ENCODE measurements around the gene CNTN1. TPM values are rescaled to one million over a fixed set of nuclear protein-coding genes. Genes with fewer than 3 reads are reported as not detected.
"Not testable (repeated sequence)": the region's sequence is repeated elsewhere in the genome, so short reads cannot be mapped to it uniquely, and the experiment has no call there.

The CNTN1 gene
- total RNA-seq, 1 donor, result 0.54 TPM

DNA sequence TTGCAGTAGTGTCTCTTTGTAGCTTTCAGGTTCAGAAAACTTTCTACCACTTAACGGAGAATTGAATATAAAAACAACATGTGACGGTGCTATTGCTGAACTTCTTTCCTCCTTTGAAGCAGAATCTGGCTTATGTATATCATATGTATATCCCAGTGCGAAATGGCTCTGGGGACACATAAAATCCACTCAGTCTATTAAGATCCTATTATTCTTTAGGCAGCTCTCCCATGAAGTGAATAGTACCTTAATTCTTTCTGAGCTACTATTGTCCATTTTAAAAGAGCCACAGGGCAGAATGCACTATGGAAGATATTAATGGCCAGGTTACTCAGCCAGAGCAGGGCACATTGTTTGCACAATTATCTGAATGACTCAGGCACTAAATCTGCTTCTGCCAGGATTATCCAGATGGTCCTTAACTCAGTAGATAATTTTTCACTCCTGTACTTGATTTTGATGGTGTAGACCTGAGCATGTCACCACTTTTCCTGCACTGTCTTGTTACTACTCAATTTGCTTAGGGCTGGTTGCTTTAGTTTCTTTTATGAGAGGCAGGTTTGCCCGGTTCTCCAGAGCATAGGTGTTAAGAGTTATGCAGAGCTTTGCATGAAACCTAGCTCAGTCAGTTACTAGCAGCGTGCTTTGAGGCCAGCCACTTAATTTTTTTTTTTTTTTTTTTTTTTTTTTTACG lies 5.5 kb downstream of the CNTN1 start:
- no peak for DNase-seq (ENCODE audit: low read depth in 2 of 3, low spot score in 2 of 3)

DNA sequence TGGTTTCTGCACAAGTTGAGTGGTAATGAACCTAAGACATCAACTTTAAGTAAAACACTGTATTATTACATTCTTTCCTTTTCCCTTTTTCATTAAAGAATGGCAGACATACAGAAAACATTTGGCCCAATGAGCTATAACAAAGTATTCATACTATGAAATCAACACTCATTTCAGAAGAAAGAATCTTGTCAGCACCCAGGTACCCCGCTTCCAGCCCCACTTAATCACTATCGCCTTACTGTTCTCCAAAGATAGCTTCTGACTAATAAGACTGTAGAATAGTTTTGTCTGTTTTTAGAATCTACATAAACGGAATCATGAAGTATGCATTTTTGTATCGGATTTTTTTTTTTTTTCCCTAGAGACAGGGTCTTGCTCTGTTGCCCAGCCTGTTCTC lies 9.5 kb downstream of the CNTN1 start:
- no peak for DNase-seq (ENCODE audit: low read depth in 2 of 3, low spot score in 2 of 3)

DNA sequence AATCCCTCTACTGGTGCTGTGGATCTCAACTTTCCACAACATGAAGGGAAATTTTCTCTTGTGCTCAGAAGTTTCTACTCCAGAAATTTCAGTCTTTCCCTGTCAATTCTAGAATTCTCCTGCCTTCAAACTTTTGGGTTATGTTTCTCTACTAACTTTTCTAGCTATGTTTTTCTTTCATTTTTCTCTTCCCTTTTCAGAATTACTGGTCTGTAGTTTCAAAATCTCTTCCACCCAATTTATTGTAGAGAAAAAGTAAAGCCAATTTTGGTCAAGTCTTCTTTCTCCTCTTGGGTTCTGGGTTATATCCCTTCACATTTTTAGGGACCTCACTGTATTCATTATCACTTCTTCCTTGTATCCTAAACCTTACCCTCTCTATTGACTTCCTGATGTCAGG lies 18.9 kb downstream of the CNTN1 start:
- no peak for DNase-seq (ENCODE audit: low read depth in 2 of 3, low spot score in 2 of 3)

DNA sequence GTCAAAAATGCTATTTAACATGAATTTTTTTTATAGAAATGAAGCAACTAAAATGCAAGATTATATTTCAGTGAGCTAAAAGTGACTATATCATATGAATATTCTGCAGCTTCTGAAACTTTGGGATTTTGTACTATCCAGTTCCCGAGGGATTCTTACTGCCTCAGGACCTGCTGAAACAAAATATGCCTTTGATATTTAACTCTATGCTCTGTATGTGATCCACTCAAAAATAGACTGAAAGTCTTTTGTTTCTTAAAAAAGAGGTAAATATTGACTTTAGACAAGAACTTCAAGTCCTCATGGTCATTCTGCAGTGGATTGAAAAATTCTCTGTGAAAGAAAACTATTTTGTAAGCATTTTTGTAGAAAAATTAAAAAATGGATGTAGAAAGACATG lies 22.4 kb downstream of the CNTN1 start:
- no peak for DNase-seq (ENCODE audit: low read depth in 2 of 3, low spot score in 2 of 3)

DNA sequence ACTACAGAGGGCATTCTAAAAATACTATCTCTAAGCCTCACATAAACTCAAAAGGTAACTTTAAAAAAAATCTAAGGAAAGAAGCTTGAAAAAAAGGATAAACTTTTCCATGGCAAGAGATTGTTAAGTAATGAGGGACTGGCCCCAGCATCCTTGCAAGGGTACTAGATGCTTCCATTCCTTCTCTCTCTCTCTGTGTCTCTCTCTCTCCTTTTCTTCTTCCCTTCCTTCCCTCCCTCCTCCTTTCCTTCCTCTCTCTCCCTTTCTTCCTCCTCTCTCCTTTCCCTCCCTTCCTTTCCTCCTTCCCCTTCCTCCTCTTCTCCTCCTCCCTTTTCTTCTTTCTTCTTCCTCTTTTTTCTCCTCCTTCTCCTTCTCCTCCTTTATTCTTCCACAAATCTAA lies 23.8 kb downstream of the CNTN1 start:
- DNase-seq (ENCODE audit: low read depth in 2 of 3, low spot score in 2 of 3), result no peak

DNA sequence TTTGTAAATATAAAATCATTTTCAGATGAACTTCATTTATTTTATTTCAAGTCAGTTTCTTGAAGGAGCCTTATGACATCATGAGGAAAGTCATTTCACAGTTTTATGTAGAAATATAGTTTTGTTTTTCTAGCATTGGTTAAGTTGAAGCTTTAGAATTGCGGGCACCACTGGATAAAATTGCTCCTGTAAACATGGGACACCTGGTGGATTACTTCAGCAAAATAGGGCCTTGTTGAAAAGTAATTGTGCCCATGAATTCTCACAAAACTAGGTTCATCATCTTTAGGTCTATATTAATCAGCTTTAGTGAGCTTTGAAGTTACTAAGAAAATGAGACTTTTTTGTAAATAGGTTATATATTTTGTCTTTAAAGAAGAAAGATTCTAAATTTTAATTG lies 25.3 kb downstream of the CNTN1 start:
- DNase-seq (ENCODE audit: low read depth in 2 of 3, low spot score in 2 of 3), result no peak

DNA sequence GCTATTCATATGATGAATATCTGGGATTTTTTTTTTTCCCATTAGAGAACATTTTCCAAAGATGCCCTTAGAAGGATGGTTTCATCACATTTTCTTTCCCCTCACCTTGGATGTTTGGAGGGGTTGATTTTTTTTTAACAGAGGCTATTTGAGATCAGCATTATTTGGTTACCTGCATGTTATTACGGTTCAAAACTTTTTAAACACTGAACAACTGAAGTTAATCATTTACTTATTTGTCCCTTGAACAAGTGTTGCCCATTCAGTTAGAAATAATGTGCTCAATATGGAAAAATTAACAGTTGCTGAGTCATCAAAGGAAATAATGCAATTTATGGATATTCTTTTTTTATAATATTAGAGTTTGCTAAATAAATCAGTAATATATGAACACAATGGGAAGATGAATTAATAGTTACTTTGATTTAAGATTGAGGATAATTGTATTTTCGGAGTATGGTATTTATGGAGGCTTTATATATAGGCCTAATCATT lies 26.7 kb downstream of the CNTN1 start:
- DNase-seq (ENCODE audit: low read depth in 2 of 3, low spot score in 2 of 3), result no peak

DNA sequence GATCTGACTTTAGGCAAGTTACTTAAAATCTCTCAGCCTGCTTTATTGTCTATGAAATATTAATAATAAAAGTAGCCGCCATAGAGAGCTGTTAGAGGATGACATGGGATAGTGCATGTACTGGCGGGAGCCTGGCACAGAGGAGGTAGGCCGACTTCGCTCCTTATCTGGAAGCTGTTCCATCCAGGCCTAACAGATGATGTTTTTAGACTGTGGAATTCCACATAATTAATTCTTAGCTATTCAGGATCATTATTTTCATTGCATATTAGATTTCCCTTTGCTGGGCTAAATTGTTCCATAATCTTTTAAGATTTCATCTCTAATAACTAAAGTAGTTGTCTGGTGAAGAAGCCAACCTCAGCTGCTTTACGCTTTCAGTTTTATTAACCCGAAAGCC lies 30.8 kb downstream of the CNTN1 start:
- no peak for DNase-seq (ENCODE audit: low read depth in 2 of 3, low spot score in 2 of 3)

DNA sequence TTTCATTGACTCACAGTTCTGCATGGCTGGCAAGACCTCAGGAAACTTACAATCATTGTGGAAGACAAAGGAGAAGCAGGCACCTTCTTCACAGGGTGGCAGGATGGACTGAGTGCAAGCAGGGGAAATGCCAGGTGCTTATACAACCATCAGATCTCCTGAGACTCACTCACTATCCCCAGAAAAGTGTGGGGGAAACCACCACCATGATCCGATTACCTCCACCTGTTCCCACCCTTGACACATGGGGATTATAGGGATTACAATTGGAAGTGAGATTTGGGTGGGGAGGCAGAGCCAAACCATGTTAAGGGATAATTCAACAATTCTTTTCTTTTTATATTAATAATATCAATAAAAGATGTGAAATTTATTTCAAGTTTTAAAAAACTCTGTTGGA lies 34.1 kb downstream of the CNTN1 start:
- no peak for DNase-seq (ENCODE audit: low read depth in 2 of 3, low spot score in 2 of 3)

DNA sequence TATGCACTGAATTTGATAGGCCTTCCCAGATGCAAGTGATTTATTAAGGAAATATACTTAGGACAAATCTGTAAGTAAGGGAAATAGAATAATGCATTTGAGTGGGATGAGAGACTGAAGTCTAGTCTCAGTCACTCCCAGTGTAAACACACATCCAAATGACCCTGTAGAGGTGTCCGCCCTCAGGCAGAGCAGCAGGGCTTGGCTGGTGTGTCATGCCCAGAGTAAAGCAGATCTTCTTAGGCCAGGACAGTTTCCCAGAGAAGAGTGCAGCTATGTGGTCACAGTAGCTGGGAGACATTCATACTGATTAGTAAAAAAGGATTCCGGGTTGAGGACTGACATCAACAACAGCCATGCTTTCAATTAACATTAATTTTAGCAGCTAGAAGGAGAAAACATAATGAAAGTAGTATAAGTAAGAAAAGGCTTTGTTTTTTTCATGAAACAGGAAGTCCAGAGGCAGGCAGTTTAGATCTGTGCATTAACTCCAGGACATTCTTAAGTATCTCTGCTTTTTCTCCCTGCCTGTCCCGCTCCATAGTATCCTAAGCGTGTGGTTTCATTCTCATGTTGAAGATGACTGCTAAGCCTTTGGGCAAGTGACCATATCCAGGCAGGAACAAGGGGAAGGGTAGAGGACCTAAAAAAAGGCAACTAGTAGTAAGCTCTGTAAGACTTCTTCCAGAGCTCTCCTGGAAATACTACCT lies 35.7 kb downstream of the CNTN1 start:
- DNase-seq (ENCODE audit: low read depth in 2 of 3, low spot score in 2 of 3), result no peak

DNA sequence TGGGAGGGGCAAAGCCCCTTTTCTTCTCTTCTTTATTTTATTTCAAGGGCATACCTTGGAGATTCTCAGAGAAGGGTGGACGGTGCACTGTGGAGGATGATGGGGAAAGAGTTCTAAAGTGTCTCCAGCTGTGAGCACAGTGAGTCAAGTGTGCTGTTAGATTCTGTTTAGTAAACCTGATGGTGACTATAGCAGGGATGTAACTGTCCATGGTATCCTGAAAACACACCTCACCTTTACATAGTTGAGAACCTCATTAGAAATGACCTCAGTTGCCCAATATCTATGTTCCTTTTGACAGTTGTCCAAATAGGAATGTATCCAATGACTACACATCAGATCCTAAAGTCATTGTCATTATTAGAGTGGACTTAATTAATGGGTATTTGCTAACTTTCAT lies 38.0 kb downstream of the CNTN1 start:
- DNase-seq (ENCODE audit: low read depth in 2 of 3, low spot score in 2 of 3), result no peak

DNA sequence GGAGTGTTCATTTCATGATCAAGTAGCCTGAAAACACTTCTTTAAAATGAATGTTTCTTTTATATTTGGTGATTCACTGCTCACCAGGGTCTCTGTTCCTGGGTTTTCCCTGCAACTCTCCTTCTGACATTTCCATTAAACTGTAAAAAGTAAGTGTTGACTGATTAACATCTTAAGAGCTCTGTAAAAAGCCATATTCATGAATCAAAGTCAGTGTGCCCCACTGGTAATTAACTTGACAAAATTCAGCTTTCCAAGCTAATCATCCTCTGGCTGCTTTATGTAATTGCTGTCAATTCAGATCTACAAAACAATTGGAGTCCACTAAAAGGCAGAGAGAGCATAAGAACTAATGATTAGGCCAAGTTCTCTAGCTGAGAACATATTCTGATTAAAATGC lies 41.6 kb downstream of the CNTN1 start:
- DNase-seq (ENCODE audit: low read depth in 2 of 3, low spot score in 2 of 3), result no peak

DNA sequence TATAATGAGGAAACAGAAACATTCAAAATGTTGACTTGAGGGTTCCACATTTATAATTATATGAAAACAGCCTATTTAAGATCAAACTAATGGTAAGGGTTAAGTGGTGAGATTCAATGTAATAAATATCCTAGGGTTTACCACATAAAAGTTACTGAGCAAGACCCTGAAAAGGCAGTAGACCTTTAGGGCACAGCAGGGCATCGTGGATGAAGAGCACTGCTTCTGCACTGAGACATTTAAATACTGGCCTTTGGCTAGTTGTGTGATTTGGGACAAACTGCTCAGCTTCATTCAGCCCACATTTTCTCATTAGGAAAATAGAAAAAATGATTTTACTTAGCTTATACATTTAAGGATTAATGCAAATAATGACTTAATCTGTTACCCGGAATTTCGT lies 42.0 kb downstream of the CNTN1 start:
- DNase-seq (ENCODE audit: low read depth in 2 of 3, low spot score in 2 of 3), result no peak

DNA sequence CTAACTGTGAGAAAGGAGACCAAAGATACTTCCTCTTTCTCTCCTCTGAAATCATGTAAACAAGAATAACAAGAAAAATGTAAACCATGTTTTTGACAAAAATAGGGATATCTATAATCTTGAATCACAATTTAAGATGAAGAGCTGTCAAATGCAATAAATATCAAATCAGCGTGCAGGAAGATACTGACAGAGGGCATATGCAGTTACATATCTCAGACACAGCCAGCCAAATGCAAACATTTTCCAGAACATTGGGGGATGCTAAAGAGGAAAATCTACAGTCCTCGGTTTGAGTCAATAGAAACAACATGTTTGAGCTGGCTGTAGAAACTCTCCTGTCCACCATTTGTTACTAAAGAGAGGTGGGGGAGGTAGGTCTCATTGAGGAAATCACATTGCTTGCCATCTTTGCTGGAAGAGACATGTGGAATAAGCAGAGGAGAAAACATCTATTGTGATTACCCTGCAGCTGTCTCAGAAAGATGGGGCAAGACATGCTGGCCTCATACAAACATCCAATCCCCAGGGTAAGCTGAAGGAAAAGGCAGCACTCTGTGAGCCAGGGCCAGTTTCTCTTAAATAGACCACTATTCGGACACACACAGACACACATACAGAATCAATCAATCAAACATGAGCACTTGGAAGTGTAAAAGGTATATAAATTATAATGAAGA lies 43.5 kb downstream of the CNTN1 start:
- no peak for DNase-seq (ENCODE audit: low read depth in 2 of 3, low spot score in 2 of 3)

DNA sequence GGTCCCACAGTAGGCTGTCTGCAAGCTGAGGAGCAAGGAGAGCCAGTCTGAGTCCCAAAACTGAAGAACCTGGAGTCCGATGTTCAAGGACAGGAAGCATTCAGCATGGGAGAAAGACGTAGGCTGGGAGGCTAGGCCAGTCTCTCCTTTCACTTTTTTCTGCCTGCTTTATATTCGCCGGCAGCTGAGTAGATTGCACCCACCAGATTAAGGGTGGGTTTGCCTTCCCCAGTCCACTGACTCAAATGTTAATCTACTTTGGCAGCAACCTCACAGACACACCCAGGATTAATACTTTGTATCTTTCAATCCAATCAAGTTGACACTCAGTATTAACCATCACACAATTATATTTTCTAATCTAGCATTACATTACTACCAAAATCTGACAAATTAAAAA lies 45.2 kb downstream of the CNTN1 start:
- not testable (repeated sequence) for DNase-seq (ENCODE audit: low read depth in 2 of 3, low spot score in 2 of 3)

DNA sequence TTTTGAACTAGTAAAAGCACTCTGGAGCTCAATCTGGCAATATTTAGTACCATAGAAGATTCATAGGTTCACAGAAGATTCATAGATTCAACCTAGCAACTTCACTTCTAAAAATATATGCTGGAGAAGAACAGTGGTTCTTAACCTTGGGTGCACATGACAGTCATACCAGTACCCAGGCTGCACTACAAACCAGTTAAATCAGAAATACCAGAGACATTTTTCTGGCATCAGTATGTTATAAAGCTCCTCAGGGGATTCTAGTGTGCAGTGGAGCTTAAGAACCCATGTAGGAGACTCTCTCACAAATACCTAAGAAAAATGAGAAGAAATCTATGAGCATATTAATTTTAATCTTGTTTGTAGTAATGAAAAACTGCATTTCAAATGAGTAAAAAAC lies 46.6 kb downstream of the CNTN1 start:
- no peak for DNase-seq (ENCODE audit: low read depth in 2 of 3, low spot score in 2 of 3)

DNA sequence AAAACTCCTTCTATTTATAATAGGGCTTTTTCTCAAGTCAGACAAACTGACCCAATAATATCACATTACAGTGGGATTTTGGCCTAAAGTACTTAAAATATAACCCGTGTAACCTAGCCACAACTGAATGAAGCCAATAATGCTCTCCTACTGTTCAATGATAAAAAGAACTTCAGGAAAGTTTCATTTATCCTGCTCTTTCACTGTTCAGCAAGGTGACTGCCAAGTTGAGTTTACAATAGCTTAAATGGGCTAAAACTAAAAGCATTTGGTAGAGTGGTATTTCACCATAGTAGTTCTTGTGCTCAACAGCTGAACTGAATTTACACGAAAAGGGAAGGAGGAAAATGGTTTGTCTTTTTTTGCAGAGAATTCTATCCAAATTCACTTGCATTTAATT lies 49.8 kb downstream of the CNTN1 start:
- no peak for DNase-seq (ENCODE audit: low read depth in 2 of 3, low spot score in 2 of 3)

DNA sequence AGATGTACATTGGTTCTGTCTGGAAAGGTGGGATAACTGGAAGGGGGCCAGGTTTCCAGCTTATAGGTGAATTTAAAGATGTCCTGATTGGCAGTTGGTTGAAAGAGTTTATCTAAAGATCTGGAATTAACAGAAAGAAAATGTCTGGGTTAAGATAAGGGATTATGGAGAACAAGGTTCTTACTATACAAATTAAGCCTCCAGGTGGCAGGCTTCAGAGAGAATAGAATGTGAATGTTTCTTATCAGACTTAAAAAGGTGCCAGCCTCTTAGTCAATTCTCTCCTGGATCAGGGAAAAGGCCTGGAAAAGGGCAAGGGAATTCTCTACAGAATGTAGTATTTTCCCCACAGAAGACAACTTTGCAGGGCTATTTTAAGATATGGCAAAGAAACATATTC lies 53.1 kb downstream of the CNTN1 start:
- DNase-seq (ENCODE audit: low read depth in 2 of 3, low spot score in 2 of 3), result peak in 1 of 3 donors; percentile 4

DNA sequence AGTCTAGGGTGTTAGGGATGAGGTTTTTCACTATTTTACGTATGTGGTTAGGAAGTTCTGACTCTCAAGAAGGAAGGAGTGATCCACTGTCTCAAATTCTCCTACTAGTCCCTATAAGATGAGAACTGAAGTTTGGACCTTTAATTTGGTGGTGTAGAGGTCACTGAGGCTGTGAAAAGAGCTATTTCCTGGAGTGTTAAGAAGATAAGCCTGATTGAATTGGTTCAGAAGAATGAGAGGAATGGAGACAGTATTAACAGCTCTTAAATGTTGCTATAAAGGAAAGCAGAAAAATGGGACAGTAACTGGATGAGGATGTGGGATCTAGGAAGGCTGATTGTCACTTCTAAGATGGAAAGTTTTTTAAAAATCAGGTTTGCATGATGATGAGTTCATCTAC lies 57.6 kb downstream of the CNTN1 start:
- DNase-seq (ENCODE audit: low read depth in 2 of 3, low spot score in 2 of 3), result no peak

DNA sequence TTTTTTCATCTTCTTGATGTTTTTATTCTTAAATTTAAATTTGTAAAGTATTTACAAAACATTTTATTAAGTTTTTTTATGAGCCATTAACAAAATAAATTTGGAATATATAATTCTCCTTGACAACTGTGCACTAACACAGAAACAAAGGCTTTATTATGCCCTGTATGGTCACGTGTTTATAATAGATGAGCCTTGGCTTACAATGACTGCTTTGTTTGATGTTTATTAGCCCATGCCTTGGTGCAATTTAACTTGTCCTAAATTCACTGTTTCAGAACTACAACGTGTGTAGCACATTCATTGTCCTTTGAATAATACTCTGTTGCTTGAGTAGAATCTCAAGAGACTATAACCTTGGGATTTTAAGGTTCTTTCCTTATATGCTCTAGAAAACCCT lies 59.8 kb downstream of the CNTN1 start:
- no peak for DNase-seq (ENCODE audit: low read depth in 2 of 3, low spot score in 2 of 3)

DNA sequence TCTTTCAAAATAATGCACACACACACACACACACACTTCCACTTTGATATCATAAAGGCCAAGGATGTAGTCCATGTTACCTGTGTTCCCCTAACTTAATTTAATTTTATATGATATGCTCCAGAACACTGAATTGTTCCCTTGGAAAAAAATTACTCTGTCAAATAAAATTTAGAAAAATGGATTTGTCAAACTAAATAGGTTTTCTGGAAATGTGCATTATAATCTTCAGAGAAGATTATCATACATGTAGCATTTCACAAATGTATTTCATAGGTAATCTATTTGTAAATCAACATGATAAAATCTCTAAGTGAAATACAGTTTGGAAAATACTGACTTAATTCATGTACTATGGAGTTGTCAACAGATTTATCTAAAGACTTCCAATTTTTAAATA lies 68.6 kb downstream of the CNTN1 start:
- no peak for DNase-seq (ENCODE audit: low read depth in 2 of 3, low spot score in 2 of 3)

DNA sequence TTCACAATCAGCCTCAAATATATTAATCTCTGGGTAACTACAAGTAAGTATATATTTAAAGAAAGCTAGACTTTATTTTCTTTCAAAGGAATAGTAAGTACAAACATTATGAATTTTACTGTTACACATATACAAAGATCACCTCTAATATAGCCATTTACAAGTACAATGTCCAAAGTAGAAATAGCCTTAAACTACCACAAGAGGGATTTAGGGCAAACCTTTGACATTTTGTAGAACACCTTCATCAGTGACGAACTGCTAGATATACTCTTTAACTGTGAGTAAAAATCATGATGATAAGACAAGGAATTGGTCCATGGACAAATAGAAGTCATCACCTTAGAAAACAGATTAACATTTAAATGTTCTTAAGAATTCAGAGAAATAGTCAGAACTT lies 69.8 kb downstream of the CNTN1 start:
- no peak for DNase-seq (ENCODE audit: low read depth in 2 of 3, low spot score in 2 of 3)

Measured in hematopoietic multipotent progenitor cell (in vitro differentiated cells).